HG02943 (cell line): ENCODE results near the gene FHL3.

ENCODE experiments used
- ATAC-seq: cut with Tn5 transposase; IDR thresholded peaks from one replicate; pipeline ENCODE4 v1.9.1; 2021; ENCODE audit warnings: mild to moderate bottlenecking, low read depth, moderate library complexity; ENCODE audit not compliant: unreplicated experiment

The FHL3 gene

DNA sequence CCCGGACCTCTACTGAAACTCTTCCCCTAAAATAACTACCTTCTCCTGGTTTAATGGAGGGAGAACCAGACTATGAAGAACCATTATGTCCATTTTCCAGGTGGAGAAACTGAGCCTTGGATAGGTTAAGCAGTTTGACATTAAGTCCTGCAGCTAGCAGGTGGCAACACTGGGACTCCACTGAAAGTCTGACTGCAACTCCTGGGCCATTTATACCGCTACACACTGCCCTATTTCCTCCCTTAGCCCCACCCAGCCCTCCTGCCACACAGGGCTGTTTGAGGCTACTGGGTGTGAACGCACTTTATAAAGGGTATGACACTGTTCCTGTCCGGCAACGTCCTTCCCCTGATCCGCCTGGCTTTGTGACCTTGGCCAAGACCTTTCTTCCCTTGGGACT lies 58.0 kb downstream of the FHL3 start:
- ATAC-seq = no peak
